KOPT-K1 (cell line): ENCODE results near the gene SHKBP1.

Experiments used
- H3K27ac ChIP-seq: fragments of 200-600 bp; sonication (generic); 2 replicates; pipeline ENCODE4 v1.5.1; 2016; ENCODE audit warnings: antibody characterized with exemption, mild to moderate bottlenecking, low read depth, low read length; ENCODE audit not compliant: poor library complexity, severe bottlenecking
- H3K36me3 ChIP-seq: fragments of 200-600 bp; sonication (generic); 2 replicates; pipeline ENCODE4 v1.5.1; 2017; ENCODE audit warnings: antibody characterized with exemption, mild to moderate bottlenecking, low read length, moderate library complexity; ENCODE audit not compliant: insufficient read depth
- H3K9me3 ChIP-seq: fragments of 200-600 bp; sonication (generic); 2 replicates; pipeline ENCODE4 v1.5.1; 2017; ENCODE audit warnings: antibody characterized with exemption, low read length, mild to moderate bottlenecking; ENCODE audit not compliant: insufficient read depth, poor library complexity, severe bottlenecking

The SHKBP1 gene

DNA sequence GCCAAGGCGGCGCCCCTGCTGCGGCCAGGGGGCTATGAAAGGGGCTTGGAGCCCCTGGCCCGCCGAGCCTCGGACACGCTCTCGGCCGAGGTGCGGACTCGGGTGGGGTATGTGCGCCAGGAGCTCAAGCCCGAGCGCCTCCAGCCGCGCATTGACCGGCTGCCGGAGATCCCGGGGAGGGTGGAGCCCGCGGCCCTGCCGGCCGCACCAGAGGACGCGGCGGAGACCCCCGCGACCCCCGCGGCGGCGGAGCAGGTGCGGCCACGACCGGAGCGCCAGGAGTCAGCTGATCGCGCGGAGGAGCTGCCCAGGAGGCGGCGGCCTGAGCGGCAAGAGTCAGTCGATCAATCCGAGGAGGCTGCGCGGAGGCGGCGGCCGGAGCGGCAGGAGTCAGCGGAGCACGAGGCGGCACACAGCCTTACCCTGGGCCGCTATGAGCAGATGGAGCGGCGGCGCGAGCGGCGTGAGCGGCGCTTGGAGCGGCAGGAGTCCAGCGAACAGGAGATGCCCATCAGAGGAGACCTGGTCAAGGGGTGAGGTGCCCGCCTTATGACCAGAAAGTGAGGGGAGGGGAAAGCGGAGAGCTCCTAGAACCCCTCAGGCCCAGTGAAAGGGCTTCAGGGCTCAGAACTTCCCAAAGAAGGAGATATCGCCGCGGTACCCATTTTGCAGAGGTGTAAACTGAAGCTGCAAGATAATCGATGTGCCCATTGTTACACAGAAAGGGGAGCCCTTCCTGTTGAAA is 8.8 kb upstream of the SHKBP1 start:
- H3K9me3 ChIP-seq: no peaks in the 10 kb centered on the region
- H3K36me3 ChIP-seq: no peaks in the 10 kb centered on the region
- H3K27ac ChIP-seq: no peak overlapping the region

DNA sequence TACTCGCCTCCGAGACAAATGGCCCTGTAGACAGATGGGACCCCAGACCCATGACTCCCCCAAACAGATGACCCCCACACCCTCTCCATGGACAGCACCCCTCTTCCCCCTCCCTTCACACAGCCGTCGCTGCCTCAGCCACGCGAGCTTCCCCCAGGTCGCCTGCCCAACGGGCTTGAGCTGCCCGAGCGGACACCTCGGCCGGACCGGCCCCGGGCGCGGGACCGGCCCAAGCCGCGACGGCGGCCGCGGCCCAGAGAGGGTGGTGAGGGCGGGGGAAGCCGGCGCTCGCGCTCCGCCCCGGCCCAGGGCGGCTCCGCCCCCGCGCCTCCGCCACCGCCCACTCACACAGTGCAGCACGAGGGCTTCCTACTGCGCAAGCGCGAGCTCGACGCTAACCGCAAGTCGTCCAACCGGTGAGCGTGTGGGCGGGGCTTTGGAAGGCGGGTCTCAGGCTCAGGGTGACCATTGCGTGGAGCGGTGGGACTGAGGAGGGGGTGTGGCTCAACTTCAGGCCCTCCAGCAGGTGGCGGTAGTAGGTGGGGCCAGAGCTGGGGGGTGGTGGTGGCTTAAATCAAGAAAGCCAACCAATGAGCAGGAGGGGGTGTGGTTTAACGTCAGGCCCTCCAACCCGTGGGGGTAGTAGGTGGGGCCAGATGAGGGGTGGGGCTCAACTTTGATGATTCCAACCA is 6.2 kb upstream of the SHKBP1 start:
- H3K27ac ChIP-seq: no peak overlapping the region
- H3K9me3 ChIP-seq: no peaks in the 10 kb centered on the region
- H3K36me3 ChIP-seq: no peaks in the 10 kb centered on the region

DNA sequence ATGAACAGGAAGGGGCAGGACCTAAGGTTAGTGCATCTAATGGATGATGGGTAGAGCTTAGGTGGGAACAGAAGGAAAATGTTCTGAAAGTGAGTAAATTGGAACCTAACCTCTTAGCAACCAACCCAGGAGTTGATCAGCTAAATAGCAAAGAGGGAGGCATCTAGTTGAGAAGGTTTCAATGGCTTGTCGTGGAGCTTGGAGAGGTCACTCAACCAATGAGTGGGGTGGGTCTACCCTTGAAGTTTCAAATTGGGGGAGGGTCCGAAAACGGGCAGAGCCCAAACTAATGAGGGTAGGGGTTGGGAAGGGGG is 5.7 kb upstream of the SHKBP1 start:
- Histone ChIP-seq H3K27ac (no peak overlapping the region), H3K9me3 (no peaks in the 10 kb centered on the region), H3K36me3 (no peaks in the 10 kb centered on the region)

DNA sequence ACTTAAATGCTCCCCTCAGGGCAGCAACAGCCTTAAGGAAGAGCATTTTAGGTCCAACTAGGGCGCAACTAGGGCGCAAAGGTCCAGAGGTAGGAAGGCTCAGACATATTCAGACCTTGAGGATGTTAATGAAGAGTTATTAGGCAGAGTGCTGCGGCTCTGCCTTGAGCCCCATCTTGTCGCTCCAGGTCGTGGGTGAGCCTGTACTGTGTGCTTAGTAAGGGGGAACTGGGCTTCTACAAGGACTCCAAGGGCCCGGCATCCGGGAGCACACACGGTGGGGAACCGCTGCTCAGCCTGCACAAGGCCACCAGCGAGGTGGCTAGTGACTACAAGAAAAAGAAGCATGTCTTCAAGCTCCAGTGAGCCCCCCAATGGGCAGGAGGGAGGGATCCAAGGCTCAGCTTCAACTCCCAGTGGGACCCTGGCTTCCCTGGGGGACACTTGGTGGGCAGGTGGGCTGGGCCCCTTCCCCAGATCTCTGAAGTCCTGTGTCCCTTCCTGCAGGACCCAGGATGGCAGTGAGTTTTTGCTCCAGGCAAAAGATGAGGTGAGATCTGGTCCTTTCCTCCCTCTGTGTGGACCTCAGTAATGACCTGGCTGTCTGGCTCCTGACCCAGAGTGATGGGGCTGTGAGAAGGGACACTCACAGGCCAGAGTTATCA is 4.7 kb upstream of the SHKBP1 start:
- Histone ChIP-seq H3K9me3 (no peaks in the 10 kb centered on the region), H3K27ac (no peak overlapping the region), H3K36me3 (no peaks in the 10 kb centered on the region)

DNA sequence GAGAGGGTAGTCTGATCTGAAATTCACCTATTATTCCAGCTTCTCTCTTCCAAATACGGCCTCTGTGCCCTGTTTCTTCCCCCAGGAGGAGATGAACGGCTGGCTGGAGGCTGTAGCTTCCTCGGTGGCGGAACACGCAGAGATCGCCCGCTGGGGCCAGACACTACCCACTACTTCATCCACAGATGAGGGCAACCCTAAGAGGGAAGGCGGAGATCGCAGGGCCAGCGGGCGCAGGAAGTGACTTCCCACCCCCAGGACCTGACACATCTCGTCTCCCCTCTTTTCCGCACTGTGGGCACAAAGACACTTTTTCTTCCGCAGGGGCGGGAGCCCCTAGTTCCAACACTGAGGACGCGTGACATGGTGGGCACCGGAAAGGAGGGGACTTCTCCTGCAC is 1.3 kb upstream of the SHKBP1 start:
- H3K27ac ChIP-seq: no peak overlapping the region
- H3K36me3 ChIP-seq: peaks cover 12% of the 10 kb centered on the region
- H3K9me3 ChIP-seq: no peaks in the 10 kb centered on the region

DNA sequence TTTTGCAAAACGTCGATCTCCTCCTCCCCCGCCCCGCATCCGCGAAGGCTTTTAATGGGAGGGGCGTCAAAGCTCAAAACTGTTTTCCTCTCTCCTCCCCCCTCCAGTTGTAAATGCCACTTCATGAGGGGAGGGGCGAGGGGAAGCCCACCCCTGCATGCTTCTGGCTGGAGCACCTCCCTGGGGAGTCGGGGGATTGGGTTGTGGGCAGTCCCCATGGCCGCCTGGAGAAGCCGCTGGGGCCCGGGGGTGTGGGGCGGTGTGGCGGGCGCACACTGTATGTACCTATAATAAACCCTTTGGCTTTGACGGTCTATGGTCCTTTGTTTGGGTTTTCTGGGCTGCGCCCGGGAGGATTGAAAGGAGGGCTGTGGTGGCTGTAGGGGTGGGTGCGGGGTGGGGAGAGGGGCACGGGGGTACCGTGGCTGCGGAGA is 505 bp upstream of the SHKBP1 start:
- peaks cover 20% of the 10 kb centered on the region for H3K36me3 ChIP-seq
- H3K27ac ChIP-seq: peak overlapping the region; percentile 64
- H3K9me3 ChIP-seq: no peaks in the 10 kb centered on the region

DNA sequence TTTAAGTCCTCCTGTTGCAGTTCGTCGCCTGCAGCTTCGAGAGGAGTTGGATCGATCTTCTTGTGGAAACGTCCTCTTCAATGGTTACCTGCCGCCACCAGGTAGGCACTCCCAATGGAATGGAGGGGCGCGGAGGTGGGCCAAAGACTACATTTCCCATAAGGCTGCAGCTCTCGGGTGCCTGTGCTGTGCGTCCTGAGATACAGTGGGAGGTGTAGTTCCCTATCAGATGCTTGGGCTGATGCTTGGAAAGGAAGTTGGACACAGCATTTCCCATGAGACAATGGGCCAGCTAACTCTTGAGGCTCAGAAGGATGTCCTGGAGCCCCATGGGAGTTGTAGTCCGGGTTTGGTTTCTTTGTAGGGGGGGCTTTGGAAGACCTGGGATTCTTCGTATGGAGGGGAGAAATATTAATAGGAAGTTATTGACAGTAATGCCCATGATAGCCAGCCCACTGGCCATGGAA is 1.8 kb downstream of the SHKBP1 start:
- H3K36me3 ChIP-seq: peaks cover 39% of the 10 kb centered on the region
- H3K27ac ChIP-seq: no peak overlapping the region
- no peaks in the 10 kb centered on the region for H3K9me3 ChIP-seq

DNA sequence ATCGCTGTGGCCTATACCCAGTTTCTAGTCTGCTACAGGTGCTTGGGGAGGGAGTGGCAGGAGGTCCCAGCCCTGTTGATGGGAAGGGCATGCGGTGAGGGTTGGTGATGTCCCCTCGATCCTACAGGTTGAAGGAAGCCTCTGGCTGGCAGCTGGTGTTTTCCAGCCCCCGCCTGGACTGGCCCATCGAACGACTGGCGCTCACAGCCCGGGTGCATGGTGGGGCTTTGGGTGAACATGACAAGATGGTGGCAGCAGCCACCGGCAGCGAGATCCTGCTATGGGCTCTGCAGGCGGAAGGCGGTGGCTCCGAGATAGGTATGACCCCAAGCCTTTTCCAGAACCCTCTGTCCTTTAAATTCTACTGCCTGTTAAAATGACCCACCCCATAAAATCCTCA is 3.9 kb downstream of the SHKBP1 start:
- no peaks in the 10 kb centered on the region for H3K9me3 ChIP-seq
- no peak overlapping the region for H3K27ac ChIP-seq
- H3K36me3 ChIP-seq: peaks cover 54% of the 10 kb centered on the region

DNA sequence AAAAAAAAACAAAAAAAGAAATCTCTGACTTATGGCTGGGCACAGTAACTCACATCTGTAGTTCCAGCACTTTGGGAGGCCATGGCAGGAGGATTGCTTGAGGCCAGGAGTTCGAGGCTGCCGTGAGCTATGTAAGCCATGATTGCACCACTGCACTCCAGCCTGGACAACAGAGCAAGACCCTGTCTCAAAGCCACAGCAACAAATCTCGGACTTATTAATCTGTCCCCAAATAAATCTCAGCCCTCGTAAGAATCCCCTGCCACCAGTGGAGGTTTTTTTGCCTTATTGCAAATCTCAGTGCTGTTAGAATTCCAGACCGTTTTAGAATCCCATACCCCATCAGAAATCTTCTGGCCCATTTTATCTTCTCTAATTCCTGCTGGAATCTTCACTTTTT is 4.9 kb downstream of the SHKBP1 start:
- H3K27ac ChIP-seq: no peak overlapping the region
- peaks cover 63% of the 10 kb centered on the region for H3K36me3 ChIP-seq
- no peaks in the 10 kb centered on the region for H3K9me3 ChIP-seq

DNA sequence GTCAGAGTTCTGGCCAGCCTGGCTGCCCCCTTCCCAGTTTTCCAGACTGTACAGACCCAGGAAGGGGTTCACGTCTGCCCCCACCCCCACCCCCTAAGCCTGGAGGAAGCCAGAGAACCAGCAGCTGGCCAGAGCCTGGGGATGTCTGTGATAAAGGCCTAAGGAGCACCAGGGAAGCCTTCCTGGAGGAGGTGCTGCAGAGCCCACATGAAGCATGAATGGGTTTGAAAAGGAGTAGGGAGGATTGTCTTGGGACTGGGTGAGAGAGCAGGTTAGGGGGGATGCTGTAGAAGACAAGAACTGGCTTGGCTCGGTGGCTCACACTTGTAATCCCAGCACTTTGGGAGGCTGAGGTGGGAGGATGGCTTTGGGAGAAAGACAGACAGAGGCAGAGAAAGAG is 5.8 kb downstream of the SHKBP1 start:
- H3K27ac ChIP-seq: no peak overlapping the region
- no peaks in the 10 kb centered on the region for H3K9me3 ChIP-seq
- peaks cover 72% of the 10 kb centered on the region for H3K36me3 ChIP-seq

DNA sequence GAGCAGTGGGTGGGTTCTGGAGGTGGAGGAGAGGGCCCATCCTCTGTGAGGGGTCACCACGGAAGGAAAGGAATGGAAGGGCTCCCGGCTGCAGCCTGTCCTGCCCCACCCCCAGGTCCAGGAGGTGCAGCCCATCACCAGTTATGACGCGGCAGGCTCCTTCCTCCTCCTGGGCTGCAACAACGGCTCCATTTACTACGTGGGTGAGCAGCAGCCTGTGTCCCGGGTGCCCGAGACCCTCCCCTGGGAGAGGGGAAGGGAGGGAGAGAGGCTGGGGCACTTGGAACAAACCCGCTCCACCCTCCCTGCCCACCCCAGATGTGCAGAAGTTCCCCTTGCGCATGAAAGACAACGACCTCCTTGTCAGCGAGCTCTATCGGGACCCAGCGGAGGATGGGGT is 6.6 kb downstream of the SHKBP1 start:
- Histone ChIP-seq H3K36me3 (peaks cover 80% of the 10 kb centered on the region), H3K9me3 (no peaks in the 10 kb centered on the region), H3K27ac (no peak overlapping the region)

DNA sequence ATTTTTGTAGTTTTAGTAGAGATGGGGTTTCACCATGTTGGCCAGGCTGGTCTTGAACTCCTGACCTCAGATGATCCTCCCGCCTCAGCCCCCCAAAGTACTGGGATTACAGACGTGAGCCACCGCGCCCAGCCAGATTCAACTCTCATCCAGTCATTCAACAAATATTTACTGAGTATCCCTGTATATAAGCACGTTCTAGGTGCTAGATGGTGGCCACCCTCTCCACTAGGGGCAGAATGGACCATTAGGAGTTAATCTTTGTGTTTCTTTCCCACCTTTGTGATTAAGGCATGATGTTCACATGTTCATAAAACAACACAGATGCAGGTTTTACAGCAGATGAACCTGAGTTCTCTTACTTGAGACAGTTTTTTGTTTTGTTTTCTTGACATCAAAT is 7.3 kb downstream of the SHKBP1 start:
- no peak overlapping the region for H3K27ac ChIP-seq
- peaks cover 80% of the 10 kb centered on the region for H3K36me3 ChIP-seq

DNA sequence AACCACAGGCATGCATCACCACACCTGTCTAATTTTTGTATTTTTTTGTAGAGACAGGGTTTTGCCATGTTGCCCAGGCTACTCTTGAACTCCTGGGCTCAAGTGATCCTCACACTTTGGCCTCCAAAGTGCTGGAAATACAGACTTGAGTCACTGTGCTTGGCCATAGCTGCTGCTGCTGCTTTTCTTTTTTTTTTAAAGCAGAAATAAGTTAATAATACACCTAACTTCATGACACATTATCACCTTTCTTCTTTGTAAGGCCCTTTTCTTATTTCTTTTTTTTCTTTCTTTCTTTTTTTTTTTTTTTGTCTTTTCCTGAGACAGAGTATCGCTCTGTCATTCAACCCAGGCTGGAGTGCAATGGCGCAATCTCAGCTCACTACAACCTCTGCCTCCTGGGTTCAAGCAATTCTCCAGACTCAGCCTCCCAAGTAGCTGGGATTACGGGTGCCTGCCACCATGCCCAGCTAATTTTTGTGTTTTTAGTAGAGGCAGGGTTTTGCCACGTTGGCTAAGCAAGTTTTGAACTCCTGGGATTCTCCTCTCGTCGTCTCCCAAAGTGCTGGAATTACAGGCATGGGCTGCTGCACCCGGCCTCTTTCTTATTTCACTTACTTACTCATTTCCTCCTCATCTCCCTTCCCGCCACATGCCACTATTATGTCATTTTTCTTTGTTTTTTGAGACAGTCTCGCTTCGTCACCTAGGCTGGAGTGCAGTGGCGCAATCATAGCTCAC is 8.7 kb downstream of the SHKBP1 start:
- H3K9me3 ChIP-seq: no peaks in the 10 kb centered on the region
- H3K27ac ChIP-seq: no peak overlapping the region
- peaks cover 67% of the 10 kb centered on the region for H3K36me3 ChIP-seq

More for the DNA sequence above, 7.3 kb downstream of the SHKBP1 start:
- H3K9me3 ChIP-seq: no peaks in the 10 kb centered on the region

DNA sequence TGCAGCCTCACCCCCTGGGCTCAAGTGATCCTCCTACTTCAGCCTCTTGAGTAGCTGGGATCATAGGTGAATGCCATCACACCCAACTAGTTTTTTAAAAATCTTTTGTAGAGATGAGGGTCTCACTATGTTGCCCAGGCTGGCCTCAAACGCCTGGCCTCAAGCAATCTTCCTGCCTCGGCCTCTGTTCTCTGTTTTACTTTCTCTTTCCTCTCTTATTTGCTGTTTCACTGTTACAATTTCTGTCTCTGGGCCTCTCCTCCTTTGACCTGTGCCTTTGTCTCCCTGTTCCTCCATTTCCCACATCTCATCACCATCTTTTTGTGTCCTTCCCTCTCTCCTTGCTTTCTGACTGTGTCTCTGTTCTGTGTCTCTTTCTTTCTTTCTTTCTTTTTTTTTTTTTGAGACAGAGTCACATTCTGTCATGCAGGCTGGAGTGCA is 9.3 kb downstream of the SHKBP1 start:
- Histone ChIP-seq H3K27ac (no peak overlapping the region), H3K36me3 (peaks cover 61% of the 10 kb centered on the region), H3K9me3 (no peaks in the 10 kb centered on the region)

DNA sequence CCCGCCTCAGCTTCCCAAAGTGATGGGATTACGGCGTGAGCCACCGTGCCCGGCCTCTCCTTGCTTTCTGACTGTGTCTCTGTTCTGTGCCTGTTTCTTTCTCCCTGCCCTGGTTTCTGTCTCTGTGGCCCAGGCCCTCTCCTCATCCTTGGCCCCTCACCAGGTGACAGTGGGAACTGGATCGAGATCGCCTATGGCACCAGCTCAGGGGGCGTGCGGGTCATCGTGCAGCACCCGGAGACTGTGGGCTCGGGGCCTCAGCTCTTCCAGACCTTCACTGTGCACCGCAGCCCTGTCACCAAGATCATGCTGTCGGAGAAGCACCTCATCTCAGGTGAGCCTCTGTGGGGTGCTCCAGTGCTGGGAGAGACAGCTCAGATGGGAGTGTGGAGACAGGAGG is 9.9 kb downstream of the SHKBP1 start:
- Histone ChIP-seq H3K9me3 (no peaks in the 10 kb centered on the region), H3K36me3 (peaks cover 56% of the 10 kb centered on the region), H3K27ac (no peak overlapping the region)
